Stimulated activated CD4-positive, alpha-beta T cell treated with anti-CD3 and anti-CD28 coated beads, Interleukin-4, amount 100 ng/mL, for 48 hours (primary cell): ENCODE results near the gene TENM3.
"Not testable (repeated sequence)": the region's sequence is repeated elsewhere in the genome, so short reads cannot be mapped to it uniquely, and the experiment has no call there.

Experiments used
- DNase-seq, 2 donors: peaks; one replicate each; pipeline ENCODE4 v3.0.0-alpha.2; 2020; ENCODE audit warnings: low read depth in 2 of 2

TENM3 gene

GRCh38 chr4:182337366-182337765 lies 94.2 kb downstream of the TENM3 start:
- DNase-seq, result no peak

DNA sequence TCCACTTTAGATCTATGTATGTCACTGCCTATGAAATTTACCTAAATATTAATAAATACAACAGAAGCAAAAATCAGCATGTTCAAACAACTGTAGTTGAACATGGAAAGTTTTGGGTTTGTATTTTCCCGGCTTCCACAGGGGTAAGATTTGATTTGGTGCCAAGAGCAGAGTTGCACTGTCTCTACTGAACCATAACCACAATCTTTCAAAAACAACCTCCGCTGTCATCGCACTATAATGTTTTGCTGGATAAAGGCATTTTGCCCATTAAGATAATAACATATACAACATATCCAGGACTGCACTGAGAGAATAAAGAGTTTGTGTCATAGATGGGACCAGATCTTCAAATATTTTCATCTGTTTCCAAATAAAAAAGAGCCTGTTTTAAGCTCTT lies 94.9 kb downstream of the TENM3 start:
- DNase-seq, result no peak

- no peak for DNase-seq
These were observed 95.5 kb downstream of the TENM3 start for GRCh38 chr4:182338746-182339145.

- no peak for DNase-seq
These were observed 96.0 kb downstream of the TENM3 start for GRCh38 chr4:182339221-182339641.

DNA sequence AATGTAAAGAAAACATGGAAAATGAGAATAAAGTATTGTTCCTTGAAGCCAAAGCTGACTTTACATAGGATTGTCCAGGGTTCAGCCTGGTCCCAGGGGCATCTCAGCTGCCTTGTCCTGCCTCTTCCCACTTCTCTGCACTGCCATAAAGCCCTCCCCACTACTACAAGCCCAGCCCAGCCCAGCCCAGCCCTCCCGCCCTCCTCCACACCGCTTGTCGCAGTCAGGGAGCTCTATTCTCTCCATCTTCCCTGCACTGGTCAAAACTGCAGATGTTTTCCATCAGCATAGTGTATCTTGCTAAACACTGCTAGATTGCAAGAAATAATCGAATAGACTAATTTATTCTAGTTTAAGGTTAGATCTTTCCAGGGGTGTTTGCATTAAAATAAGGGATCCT lies 100.3 kb downstream of the TENM3 start:
- no peak for DNase-seq

GRCh38 chr4:182344968-182345367 lies 101.8 kb downstream of the TENM3 start:
- DNase-seq, result no peak

DNA sequence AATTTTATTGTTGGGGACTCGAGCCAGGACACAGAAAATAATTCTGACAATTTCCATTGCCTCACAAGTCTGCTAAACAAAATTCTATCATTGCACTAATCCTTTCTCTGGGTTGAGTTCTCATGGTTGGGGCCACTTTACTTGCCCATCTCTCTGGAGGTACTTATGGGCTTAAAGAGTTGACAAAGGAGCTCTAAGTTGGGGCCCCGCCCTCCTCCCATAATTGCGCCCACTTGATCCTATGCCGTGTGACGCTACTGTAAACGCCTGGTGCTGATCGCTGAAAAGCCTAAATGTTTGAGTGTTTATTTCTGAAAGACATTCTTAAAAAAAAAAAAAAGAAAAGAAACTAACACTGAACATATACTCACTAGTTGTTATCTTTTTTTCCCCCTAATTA lies 103.0 kb downstream of the TENM3 start:
- no peak for DNase-seq

DNA sequence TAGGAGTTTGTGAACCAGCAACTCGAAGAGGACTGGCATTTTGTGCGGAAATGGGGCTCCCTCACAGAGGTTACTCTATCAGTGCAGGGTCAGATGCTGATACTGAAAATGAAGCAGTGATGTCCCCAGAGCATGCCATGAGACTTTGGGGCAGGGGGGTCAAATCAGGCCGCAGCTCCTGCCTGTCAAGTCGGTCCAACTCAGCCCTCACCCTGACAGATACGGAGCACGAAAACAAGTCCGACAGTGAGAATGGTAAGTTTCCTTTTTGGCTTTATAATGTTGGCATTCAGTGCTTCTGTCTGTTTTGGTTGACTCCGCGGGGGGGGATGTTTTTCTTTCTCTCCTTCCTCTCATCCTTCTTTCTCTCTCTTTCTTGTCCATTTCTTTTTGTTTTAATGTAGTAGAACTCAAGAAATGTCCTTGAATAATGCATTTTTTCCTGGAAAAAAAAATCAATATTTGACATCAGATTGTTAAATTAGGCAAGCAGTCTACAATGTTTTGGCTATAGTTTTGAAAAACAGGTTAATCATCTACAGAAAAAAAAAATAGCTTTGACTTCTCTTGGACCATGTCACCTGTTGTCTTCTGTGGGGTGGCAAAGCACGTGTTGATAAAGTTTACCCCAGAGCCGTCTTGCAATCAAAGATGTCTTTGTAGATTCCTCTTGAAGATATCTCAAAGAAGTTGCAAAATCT lies 103.6 kb downstream of the TENM3 start:
- no peak for DNase-seq

GRCh38 chr4:182348779-182349326 lies 105.7 kb downstream of the TENM3 start:
- no peak for DNase-seq

- DNase-seq, result no peak
These were observed 106.8 kb downstream of the TENM3 start for GRCh38 chr4:182350041-182350440.

DNA sequence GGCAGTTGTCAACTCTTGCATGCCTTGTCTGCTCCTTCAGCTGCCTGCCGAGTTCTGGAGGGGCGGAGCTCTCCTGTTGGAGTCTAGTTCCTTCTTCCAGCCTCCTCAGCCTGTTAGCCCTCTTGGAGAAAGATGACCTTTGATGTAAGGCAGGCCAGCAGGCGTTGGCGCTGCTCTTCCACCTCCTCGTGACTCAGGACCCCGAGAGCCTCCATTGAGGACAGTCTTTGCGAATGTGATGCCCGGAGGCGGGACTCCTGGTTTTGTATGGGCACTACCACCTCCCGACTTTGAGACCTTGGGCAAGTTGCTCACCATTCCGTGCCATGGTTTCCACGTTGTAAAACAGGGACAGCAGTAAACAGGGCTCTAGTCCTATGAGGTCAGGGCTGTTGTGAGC lies 108.3 kb downstream of the TENM3 start:
- DNase-seq, result no peak

GRCh38 chr4:182354106-182354505 lies 110.9 kb downstream of the TENM3 start:
- no peak for DNase-seq

DNA sequence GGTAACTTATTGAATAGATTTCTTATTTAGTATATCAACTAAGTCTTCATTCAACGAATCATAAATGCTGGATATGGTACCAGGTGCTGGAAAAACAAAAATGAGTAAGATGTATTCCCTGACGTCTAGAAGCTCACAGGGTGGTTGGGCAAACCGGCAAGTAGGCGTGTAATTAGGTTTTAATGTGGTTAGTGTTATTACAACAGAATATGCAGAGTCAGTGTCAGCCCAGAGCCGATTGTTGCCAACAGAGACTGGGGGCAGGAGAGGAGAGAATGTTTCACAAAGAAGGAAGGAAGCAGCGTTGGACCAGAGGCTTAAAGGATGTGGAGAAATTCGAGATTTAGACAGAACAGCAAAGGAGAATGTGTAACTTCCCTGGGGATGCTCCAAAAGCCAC lies 111.7 kb downstream of the TENM3 start:
- no peak for DNase-seq

DNA sequence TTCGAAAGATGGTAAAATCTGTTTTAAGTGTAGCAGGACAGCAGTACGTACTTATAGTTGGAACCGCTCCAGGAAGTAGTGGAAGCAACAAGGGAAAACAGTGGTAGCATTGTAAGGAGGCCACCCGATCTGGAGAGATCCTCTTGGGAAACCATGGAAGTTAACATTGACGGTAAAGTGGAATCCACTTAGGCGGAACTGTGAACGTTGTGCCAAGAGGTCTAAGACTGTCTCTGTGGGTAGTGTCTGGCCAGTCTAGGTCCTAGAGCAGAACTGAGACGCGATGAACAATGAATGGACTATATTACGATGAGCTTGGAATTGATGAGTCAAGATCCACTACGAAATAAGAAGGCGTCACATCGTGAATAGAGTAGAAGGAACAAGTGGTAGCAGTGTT lies 124.0 kb downstream of the TENM3 start:
- DNase-seq, result no peak

GRCh38 chr4:182369211-182369610 lies 126.0 kb downstream of the TENM3 start:
- DNase-seq, result no peak

- DNase-seq, result no peak
These were observed 127.3 kb downstream of the TENM3 start for GRCh38 chr4:182370491-182370890.

DNA sequence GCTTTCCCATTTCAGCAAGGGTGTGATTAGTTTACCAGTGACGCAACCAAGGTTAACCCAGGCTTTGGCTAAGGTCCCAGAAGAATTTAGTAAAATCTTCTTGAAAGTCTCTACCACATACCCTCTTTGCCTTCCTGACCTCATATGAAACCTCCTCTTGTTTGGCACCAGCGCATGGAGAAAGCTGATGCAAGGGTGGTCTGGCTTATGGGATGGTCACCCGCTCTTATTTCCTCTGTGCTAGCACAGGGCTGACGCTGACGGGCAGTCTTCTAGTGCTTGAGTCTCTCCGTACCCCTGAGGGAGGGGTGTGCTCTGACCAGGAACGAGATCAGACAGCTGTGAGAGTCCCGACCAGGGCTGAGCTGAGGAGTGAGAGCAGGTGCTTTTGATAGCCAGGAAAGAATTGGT lies 137.6 kb downstream of the TENM3 start:
- DNase-seq, result no peak

GRCh38 chr4:182382941-182383340 lies 139.7 kb downstream of the TENM3 start:
- DNase-seq, result no peak

DNA sequence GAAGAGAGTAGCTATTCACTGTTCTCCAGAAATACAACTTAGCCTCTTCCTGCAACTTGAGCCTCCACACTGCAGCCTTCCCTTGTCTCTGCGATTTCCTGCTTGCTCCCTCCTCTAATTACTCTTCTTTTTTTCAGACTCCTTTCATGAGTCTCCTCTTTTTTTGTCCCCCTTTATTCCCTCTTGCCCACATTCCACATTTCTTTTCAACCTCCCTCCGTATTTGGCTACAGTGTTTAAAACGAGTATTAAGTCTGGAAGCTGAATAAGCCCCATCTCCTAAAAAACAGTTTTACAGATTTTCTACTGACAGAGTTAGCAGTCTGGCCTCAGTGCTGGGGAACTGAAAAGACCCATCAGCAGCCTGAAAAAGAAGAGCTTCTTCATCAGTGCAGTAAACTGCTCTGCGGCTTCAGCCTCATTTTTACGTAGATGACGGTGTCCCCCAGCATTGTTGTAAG lies 141.5 kb downstream of the TENM3 start:
- no peak for DNase-seq

GRCh38 chr4:182385897-182386296 lies 142.7 kb downstream of the TENM3 start:
- DNase-seq, result no peak

DNA sequence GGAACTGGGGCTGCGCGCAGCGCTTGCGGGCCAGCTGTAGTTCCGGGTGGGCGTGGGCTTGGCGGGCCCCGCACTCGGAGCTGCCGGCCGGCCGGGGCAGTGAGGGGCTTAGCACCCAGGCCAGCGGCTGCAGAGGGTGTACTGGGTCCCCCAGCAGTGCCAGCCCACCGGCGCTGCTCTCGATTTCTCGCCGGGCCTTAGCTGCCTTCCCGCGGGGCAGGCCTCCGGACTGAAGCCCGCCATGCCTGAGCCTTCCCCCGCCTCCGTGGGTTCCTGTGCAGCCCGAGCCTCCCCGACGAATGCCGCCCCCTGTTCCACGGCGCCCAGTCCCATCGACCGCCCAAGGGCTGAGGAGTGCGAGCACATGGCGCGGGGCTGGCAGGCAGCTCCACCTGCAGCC lies 143.4 kb downstream of the TENM3 start:
- DNase-seq, result not testable (repeated sequence)

DNA sequence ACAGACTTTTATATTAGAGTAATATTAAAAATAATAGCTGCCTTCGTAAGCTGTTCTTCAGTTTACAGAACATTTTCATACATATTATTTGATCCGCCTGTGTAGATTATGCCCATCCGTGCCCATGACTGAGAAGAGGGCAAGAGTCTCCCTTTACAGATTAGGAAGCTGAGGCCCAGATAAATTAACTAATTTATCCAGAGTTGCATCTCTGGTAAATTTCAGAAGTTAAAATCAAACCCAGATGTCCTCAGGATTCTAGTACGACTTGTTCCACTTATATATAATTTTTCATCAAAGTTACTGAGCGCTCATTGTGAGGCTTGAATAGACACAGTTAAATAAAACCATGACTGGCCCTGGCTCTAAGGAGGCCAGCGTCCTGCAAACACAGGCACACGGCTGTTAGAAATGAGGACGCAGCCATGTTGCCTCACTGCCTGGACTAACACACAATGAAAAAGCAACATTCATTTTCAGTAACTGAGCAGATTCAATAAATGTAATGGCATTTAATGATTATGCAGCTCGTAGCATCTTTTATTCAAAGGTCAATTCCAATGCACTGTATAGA lies 148.0 kb downstream of the TENM3 start:
- DNase-seq, result no peak

- no peak for DNase-seq
These were observed 151.0 kb downstream of the TENM3 start for GRCh38 chr4:182394181-182394580.
